Activated T-cell treated with anti-CD3 and anti-CD28 coated beads, Interleukin-2, amount 50 U/mL, for 72 hours (primary cell): ENCODE measurements around the gene SMCR8. TPM values are rescaled to one million over a fixed set of nuclear protein-coding genes. Genes with fewer than 3 reads are reported as not detected.
"Not testable (repeated sequence)": the region's sequence is repeated elsewhere in the genome, so short reads cannot be mapped to it uniquely, and the experiment has no call there.

Experiments
- ATAC-seq, 2 donors: fragments of 150-1000 bp; cut with Tn5 transposase; replicated peaks in 1 of 2; 2 replicates each; pipeline ENCODE4 v1.10.0; 2021; ENCODE audit warnings: moderate library complexity in 2 of 2, mild to moderate bottlenecking in 1 of 2
- DNase-seq, 2 donors: peaks; one replicate each; pipeline ENCODE4 v3.0.0; 2021 to 2022; ENCODE audit warnings: mixed read lengths in 1 of 2
- H3K27ac Mint-ChIP-seq: one replicate; pipeline ENCODE4 v1.8.0; 2022; ENCODE audit warnings: mild to moderate bottlenecking, moderate library complexity, mixed read lengths
- H3K27me3 Mint-ChIP-seq: one replicate; pipeline ENCODE4 v1.8.0; 2022; ENCODE audit warnings: low read depth, mixed read lengths
- H3K36me3 Mint-ChIP-seq, 2 donors: one replicate each; pipeline ENCODE4 v1.8.0; 2022; ENCODE audit warnings: mixed read lengths in 2 of 2, mild to moderate bottlenecking in 1 of 2; ENCODE audit not compliant: insufficient read depth in 2 of 2
- H3K4me1 Mint-ChIP-seq: one replicate; pipeline ENCODE4 v1.8.0; 2022; ENCODE audit warnings: low read depth, mixed read lengths
- H3K4me3 Mint-ChIP-seq, 2 donors: one replicate each; pipeline ENCODE4 v1.8.0; 2022; ENCODE audit warnings: mild to moderate bottlenecking in 2 of 2, mixed read lengths in 2 of 2, moderate library complexity in 2 of 2
- H3K9me3 Mint-ChIP-seq, 2 donors: one replicate each; pipeline ENCODE4 v1.8.0; 2022; ENCODE audit warnings: mixed read lengths in 2 of 2
- total RNA-seq, 2 donors: library from RNA; stranded (reverse); gene quantifications; one replicate each; pipeline ENCODE4 v1.2.3, GENCODE V29; 2022

Gene SMCR8
- total RNA-seq, 2 donors from 2014 or later = 17.3 to 18.7 TPM

GRCh38 chr17:18291718-18292540 lies 23.2 kb upstream of the SMCR8 start:
- H3K27me3 Mint-ChIP-seq = no peaks in the 10 kb centered on the region
- no peak for ATAC-seq
- H3K4me1 Mint-ChIP-seq = no peaks in the 10 kb centered on the region
- peaks cover 10 to 15% of the 10 kb centered on the region in 2 donors for H3K36me3 Mint-ChIP-seq
- H3K9me3 Mint-ChIP-seq = no peaks in the 10 kb centered on the region
- H3K4me3 Mint-ChIP-seq = no peak overlapping the region
- H3K27ac Mint-ChIP-seq = peak overlapping the region; percentile 63
- no peak for DNase-seq

GRCh38 chr17:18298061-18298460 lies 17.0 kb upstream of the SMCR8 start:
- H3K4me1 Mint-ChIP-seq, H3K9me3 Mint-ChIP-seq, H3K27me3 Mint-ChIP-seq, ATAC-seq, DNase-seq, H3K27ac Mint-ChIP-seq, H3K4me3 Mint-ChIP-seq: not testable (repeated sequence)
- peaks cover 10 to 13% of the 10 kb centered on the region in 2 donors for H3K36me3 Mint-ChIP-seq

- Mint-ChIP-seq H3K4me1 (no peaks in the 10 kb centered on the region), H3K9me3 (no peaks in the 10 kb centered on the region), H3K4me3 (no peak overlapping the region), H3K27ac (no peak overlapping the region), H3K27me3 (no peaks in the 10 kb centered on the region), H3K36me3 (peaks cover 6 to 21% of the 10 kb centered on the region in 2 donors)
- ATAC-seq (no peak), DNase-seq (no peak)
These were observed 14.2 kb upstream of the SMCR8 start for GRCh38 chr17:18300725-18301480.

- not testable (repeated sequence) for H3K27ac Mint-ChIP-seq, DNase-seq, ATAC-seq, H3K9me3 Mint-ChIP-seq, H3K4me1 Mint-ChIP-seq, H3K4me3 Mint-ChIP-seq, H3K27me3 Mint-ChIP-seq
- peaks cover 8 to 27% of the 10 kb centered on the region in 2 donors for H3K36me3 Mint-ChIP-seq
These were observed 11.9 kb upstream of the SMCR8 start for GRCh38 chr17:18303206-18303605.

- Mint-ChIP-seq H3K36me3 (peaks cover 8 to 20% of the 10 kb centered on the region in 2 donors), H3K4me3 (no peak overlapping the region), H3K27ac (no peak overlapping the region), H3K27me3 (no peaks in the 10 kb centered on the region), H3K9me3 (no peaks in the 10 kb centered on the region), H3K4me1 (peaks cover 40% of the 10 kb centered on the region)
- no peak for DNase-seq
- ATAC-seq = no peak
These were observed 5.9 kb upstream of the SMCR8 start for GRCh38 chr17:18309202-18309601.

- peak overlapping the region; percentile 84 to 97 for H3K4me3 Mint-ChIP-seq
- peaks cover 8 to 11% of the 10 kb centered on the region in 2 donors for H3K36me3 Mint-ChIP-seq
- ATAC-seq (peak in 1 of 2 donors; percentile 3), DNase-seq (no peak)
- H3K27me3 Mint-ChIP-seq = no peaks in the 10 kb centered on the region
- peak overlapping the region; percentile 91 for H3K27ac Mint-ChIP-seq
- no peaks in the 10 kb centered on the region for H3K9me3 Mint-ChIP-seq
- peaks cover 72% of the 10 kb centered on the region for H3K4me1 Mint-ChIP-seq
These were observed 898 bp upstream of the SMCR8 start for GRCh38 chr17:18314059-18314730.

- Mint-ChIP-seq H3K27ac (peak overlapping the region; percentile 91), H3K4me1 (peaks cover 77% of the 10 kb centered on the region), H3K9me3 (no peaks in the 10 kb centered on the region), H3K4me3 (peak overlapping the region; percentile 84 to 97), H3K27me3 (no peaks in the 10 kb centered on the region), H3K36me3 (peaks cover 8 to 10% of the 10 kb centered on the region in 2 donors)
- peak; percentile 7 to 11 for ATAC-seq
- no peak for DNase-seq
These were observed 449 bp downstream of the SMCR8 start for GRCh38 chr17:18315562-18315922.

- no peaks in the 10 kb centered on the region for H3K9me3 Mint-ChIP-seq
- peak overlapping the region; percentile 91 for H3K27ac Mint-ChIP-seq
- no peaks in the 10 kb centered on the region for H3K27me3 Mint-ChIP-seq
- H3K36me3 Mint-ChIP-seq = peaks cover 8 to 10% of the 10 kb centered on the region in 2 donors
- ATAC-seq (no peak), DNase-seq (no peak)
- H3K4me1 Mint-ChIP-seq = peaks cover 77% of the 10 kb centered on the region
- H3K4me3 Mint-ChIP-seq = peak overlapping the region; percentile 84 to 97
These were observed 868 bp downstream of the SMCR8 start for GRCh38 chr17:18315961-18316360.

GRCh38 chr17:18318117-18318516 lies 3.0 kb downstream of the SMCR8 start:
- Mint-ChIP-seq H3K9me3 (no peaks in the 10 kb centered on the region), H3K4me1 (peaks cover 70% of the 10 kb centered on the region), H3K27ac (no peak overlapping the region), H3K4me3 (peak overlapping the region; percentile 44 to 50), H3K27me3 (no peaks in the 10 kb centered on the region), H3K36me3 (peaks cover 5 to 7% of the 10 kb centered on the region in 2 donors)
- no peak for ATAC-seq
- DNase-seq = no peak

- DNase-seq (no peak), ATAC-seq (no peak)
- Mint-ChIP-seq H3K9me3 (no peaks in the 10 kb centered on the region), H3K27ac (no peak overlapping the region), H3K4me3 (peak overlapping the region in 1 of 2 donors; percentile 20), H3K4me1 (peaks cover 62% of the 10 kb centered on the region), H3K27me3 (no peaks in the 10 kb centered on the region), H3K36me3 (peaks cover 4 to 6% of the 10 kb centered on the region in 2 donors)
These were observed 3.8 kb downstream of the SMCR8 start for GRCh38 chr17:18318771-18319450.

- Mint-ChIP-seq H3K27me3 (no peaks in the 10 kb centered on the region), H3K36me3 (peaks cover 4 to 5% of the 10 kb centered on the region in 2 donors), H3K4me1 (peaks cover 59% of the 10 kb centered on the region), H3K4me3 (peak overlapping the region in 1 of 2 donors; percentile 20), H3K9me3 (no peaks in the 10 kb centered on the region), H3K27ac (peak overlapping the region; percentile 36)
- no peak for ATAC-seq
- no peak for DNase-seq
These were observed 4.6 kb downstream of the SMCR8 start for GRCh38 chr17:18319604-18320256.

- Mint-ChIP-seq H3K9me3 (no peaks in the 10 kb centered on the region), H3K4me1 (peaks cover 59% of the 10 kb centered on the region), H3K27me3 (no peaks in the 10 kb centered on the region), H3K4me3 (no peak overlapping the region), H3K27ac (peak overlapping the region; percentile 36), H3K36me3 (peaks cover 4% of the 10 kb centered on the region in 2 donors)
- no peak for DNase-seq
- ATAC-seq = no peak
These were observed 5.2 kb downstream of the SMCR8 start for GRCh38 chr17:18320301-18320700.
